Neural progenitor cell (in vitro differentiated cells): ENCODE measurements around the gene FAT1.

Experiments
- CTCF ChIP-seq: fragments of 200-600 bp; sonication (generic); IDR thresholded peaks from 2 replicates; pipeline ENCODE4 v1.5.1; 2017; ENCODE audit warnings: antibody characterized with exemption, mild to moderate bottlenecking
- EZH2 ChIP-seq: fragments of 200-600 bp; sonication (generic); IDR thresholded peaks from 2 replicates; pipeline ENCODE4 v1.6.1; 2017; ENCODE audit warnings: antibody characterized with exemption, mild to moderate bottlenecking, moderate library complexity
- EZH2phosphoT487 ChIP-seq: fragments of 200-600 bp; sonication (generic); IDR thresholded peaks from 2 replicates; pipeline ENCODE4 v1.6.1; 2017; ENCODE audit warnings: antibody characterized with exemption

DNA sequence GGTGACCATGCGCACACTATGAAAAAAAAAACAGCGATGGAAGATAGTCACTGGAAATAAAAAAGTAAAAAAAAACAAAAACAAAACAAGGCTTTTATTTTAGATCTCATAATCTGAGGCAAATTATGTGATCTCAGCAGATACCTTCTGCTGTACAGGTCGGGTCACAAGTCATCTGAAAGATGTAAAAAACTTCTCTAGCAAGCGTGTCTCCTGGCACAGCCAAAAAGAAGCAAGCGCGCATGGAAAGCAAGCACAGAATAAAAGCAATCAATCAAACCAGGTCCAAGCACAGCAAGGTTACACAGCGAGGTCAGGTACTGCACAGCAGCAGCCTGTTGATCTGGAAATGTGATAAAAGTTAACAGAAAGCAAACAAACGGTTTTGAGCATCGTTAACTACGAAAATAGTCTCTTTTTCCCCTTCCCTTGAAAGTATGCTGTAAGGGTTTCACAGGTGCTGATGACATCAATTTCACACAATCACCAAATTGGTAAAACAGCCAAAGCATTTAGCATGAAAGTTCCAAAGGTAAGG is 89.0 kb downstream of the FAT1 start:
- TF ChIP-seq CTCF (no peak), EZH2 (no peak), EZH2phosphoT487 (no peak)
